Measurements from ENCODE around the gene DPF1.

DNA sequence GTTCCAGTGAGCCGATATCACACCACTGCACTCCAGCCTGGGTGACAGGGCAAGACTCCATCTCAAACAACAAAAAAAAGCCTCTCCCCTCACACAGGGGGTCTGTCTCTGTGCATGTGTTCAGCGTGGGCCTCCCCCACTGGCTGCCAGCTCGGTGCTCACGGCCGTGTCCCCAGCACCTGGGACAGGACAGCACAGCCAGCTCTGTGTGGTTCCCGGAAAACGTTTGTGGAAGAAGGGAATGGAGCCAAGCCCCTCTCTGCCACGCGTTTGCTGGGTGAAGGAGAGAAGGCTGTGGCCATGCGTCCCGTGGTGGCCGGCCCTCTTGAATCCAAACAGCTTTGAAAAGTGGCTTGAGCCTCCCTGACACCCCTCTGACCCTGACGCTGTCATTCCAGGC is 32.3 kb downstream of the DPF1 start:
- TF ChIP-seq, protein P1, sequence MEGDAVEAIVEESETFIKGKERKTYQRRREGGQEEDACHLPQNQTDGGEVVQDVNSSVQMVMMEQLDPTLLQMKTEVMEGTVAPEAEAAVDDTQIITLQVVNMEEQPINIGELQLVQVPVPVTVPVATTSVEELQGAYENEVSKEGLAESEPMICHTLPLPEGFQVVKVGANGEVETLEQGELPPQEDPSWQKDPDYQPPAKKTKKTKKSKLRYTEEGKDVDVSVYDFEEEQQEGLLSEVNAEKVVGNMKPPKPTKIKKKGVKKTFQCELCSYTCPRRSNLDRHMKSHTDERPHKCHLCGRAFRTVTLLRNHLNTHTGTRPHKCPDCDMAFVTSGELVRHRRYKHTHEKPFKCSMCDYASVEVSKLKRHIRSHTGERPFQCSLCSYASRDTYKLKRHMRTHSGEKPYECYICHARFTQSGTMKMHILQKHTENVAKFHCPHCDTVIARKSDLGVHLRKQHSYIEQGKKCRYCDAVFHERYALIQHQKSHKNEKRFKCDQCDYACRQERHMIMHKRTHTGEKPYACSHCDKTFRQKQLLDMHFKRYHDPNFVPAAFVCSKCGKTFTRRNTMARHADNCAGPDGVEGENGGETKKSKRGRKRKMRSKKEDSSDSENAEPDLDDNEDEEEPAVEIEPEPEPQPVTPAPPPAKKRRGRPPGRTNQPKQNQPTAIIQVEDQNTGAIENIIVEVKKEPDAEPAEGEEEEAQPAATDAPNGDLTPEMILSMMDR (IDR thresholded peaks at IDR 0.05; ENCODE audit: insufficient read depth, low read length) = no peak
- TF ChIP-seq POLR2AphosphoS5 (IDR thresholded peaks at IDR 0.05; ENCODE audit: low read depth) (no peak), SPI1 (IDR thresholded peaks at IDR 0.05; ENCODE audit: borderline replicate concordance, low read depth) (no peak)

All from HL-60 (cell line).